Measurements from ENCODE around the gene CTNNA3.
"Not testable (repeated sequence)": the region's sequence is repeated elsewhere in the genome, so short reads cannot be mapped to it uniquely, and the experiment has no call there.

CTNNA3 gene

GRCh38 chr10:66353822-66354221, 1342.2 kb downstream of the CTNNA3 start:
- in situ Hi-C loops (cut with MboI; ENCODE audit: low sequenced_read_pairs), result not testable (repeated sequence)

- in situ Hi-C loops (cut with MboI; ENCODE audit: low sequenced_read_pairs), result no loop called here
Observed at GRCh38 chr10:66353422-66353821, 1342.6 kb downstream of the CTNNA3 start.

- in situ Hi-C loops (cut with MboI; ENCODE audit: low sequenced_read_pairs), result no loop called here
Observed at GRCh38 chr10:66350622-66351399, 1345.2 kb downstream of the CTNNA3 start.

- in situ Hi-C loops (cut with MboI; ENCODE audit: low sequenced_read_pairs), result no loop called here
Observed at GRCh38 chr10:66349726-66350125, 1346.3 kb downstream of the CTNNA3 start.

- in situ Hi-C loops (cut with MboI; ENCODE audit: low sequenced_read_pairs), result no loop called here
Observed at GRCh38 chr10:66349076-66349475, 1346.9 kb downstream of the CTNNA3 start.

- in situ Hi-C loops (cut with MboI; ENCODE audit: low sequenced_read_pairs), result no loop called here
Observed at GRCh38 chr10:66337211-66337610, 1358.8 kb downstream of the CTNNA3 start.

GRCh38 chr10:66336791-66337190, 1359.2 kb downstream of the CTNNA3 start:
- in situ Hi-C loops (cut with MboI; ENCODE audit: low sequenced_read_pairs), result no loop called here

- in situ Hi-C loops (cut with MboI; ENCODE audit: low sequenced_read_pairs), result not testable (repeated sequence)
Observed at GRCh38 chr10:66335753-66336152, 1360.2 kb downstream of the CTNNA3 start.

- in situ Hi-C loops (cut with MboI; ENCODE audit: low sequenced_read_pairs), result no loop called here
Observed at GRCh38 chr10:66329147-66329546, 1366.8 kb downstream of the CTNNA3 start.

- in situ Hi-C loops (cut with MboI; ENCODE audit: low sequenced_read_pairs), result no loop called here
Observed at GRCh38 chr10:66326876-66327275, 1369.1 kb downstream of the CTNNA3 start.

- in situ Hi-C loops (cut with MboI; ENCODE audit: low sequenced_read_pairs), result no loop called here
Observed at GRCh38 chr10:66322777-66323176, 1373.2 kb downstream of the CTNNA3 start.

GRCh38 chr10:66321723-66322665, 1374.0 kb downstream of the CTNNA3 start:
- in situ Hi-C loops (cut with MboI; ENCODE audit: low sequenced_read_pairs), result no loop called here

GRCh38 chr10:66318761-66319160, 1377.2 kb downstream of the CTNNA3 start:
- in situ Hi-C loops (cut with MboI; ENCODE audit: low sequenced_read_pairs), result no loop called here

GRCh38 chr10:66307826-66308225, 1388.2 kb downstream of the CTNNA3 start:
- in situ Hi-C loops (cut with MboI; ENCODE audit: low sequenced_read_pairs), result no loop called here

GRCh38 chr10:66301078-66301477, 1394.9 kb downstream of the CTNNA3 start:
- in situ Hi-C loops (cut with MboI; ENCODE audit: low sequenced_read_pairs), result no loop called here

- in situ Hi-C loops (cut with MboI; ENCODE audit: low sequenced_read_pairs), result no loop called here
Observed at GRCh38 chr10:66295602-66296001, 1400.4 kb downstream of the CTNNA3 start.

- in situ Hi-C loops (cut with MboI; ENCODE audit: low sequenced_read_pairs), result no loop called here
Observed at GRCh38 chr10:66294538-66294937, 1401.5 kb downstream of the CTNNA3 start.

- in situ Hi-C loops (cut with MboI; ENCODE audit: low sequenced_read_pairs), result no loop called here
Observed at GRCh38 chr10:66292922-66293321, 1403.1 kb downstream of the CTNNA3 start.

- in situ Hi-C loops (cut with MboI; ENCODE audit: low sequenced_read_pairs), result no loop called here
Observed at GRCh38 chr10:66292456-66292855, 1403.5 kb downstream of the CTNNA3 start.

GRCh38 chr10:66291133-66291532, 1404.9 kb downstream of the CTNNA3 start:
- in situ Hi-C loops (cut with MboI; ENCODE audit: low sequenced_read_pairs), result no loop called here

- in situ Hi-C loops (cut with MboI; ENCODE audit: low sequenced_read_pairs), result no loop called here
Observed at GRCh38 chr10:66284621-66285020, 1411.4 kb downstream of the CTNNA3 start.
